Measurements from ENCODE around the gene SCN8A.
A peak's percentile ranks its signal among the peaks of the same experiment; 100 is the strongest.

SCN8A gene

GRCh38 chr12:51669271-51669670, 78.2 kb downstream of the SCN8A start:
- Histone ChIP-seq H3K36me3 (ENCODE audit: control insufficient read depth, insufficient read depth, low read length) (no peaks in the 10 kb centered on the region), H3K4me3 (ENCODE audit: extremely low read depth, insufficient read depth, low read length, poor library complexity, severe bottlenecking) (no peak overlapping the region), H3K27ac (ENCODE audit: low read depth, low read length, severe bottlenecking) (no peak overlapping the region), H3K9me3 (ENCODE audit: control insufficient read depth, low read length) (no peaks in the 10 kb centered on the region), H3K4me1 (ENCODE audit: control insufficient read depth, insufficient read depth, low read length, poor library complexity, severe bottlenecking) (no peaks in the 10 kb centered on the region)
- WGBS, 2 experiments (ENCODE audit: insufficient coverage in 2 of 2) = 100% methylated on average over 1 of the region's 2 CpGs

- Histone ChIP-seq H3K9me3 (ENCODE audit: control insufficient read depth, low read length) (no peaks in the 10 kb centered on the region), H3K4me1 (ENCODE audit: control insufficient read depth, insufficient read depth, low read length, poor library complexity, severe bottlenecking) (no peaks in the 10 kb centered on the region), H3K4me3 (ENCODE audit: extremely low read depth, insufficient read depth, low read length, poor library complexity, severe bottlenecking) (no peak overlapping the region), H3K27ac (ENCODE audit: low read depth, low read length, severe bottlenecking) (no peak overlapping the region), H3K36me3 (ENCODE audit: control insufficient read depth, insufficient read depth, low read length) (no peaks in the 10 kb centered on the region)
- WGBS, 2 experiments (ENCODE audit: insufficient coverage in 2 of 2) = 100% methylated on average over 1 of the region's 1 CpG; no CpG with 5 or more reads in 1 of the 2 experiments
These were observed 79.0 kb downstream of the SCN8A start for GRCh38 chr12:51669996-51670395.

- Histone ChIP-seq H3K36me3 (ENCODE audit: control insufficient read depth, insufficient read depth, low read length) (no peaks in the 10 kb centered on the region), H3K4me3 (ENCODE audit: extremely low read depth, insufficient read depth, low read length, poor library complexity, severe bottlenecking) (no peak overlapping the region), H3K27ac (ENCODE audit: low read depth, low read length, severe bottlenecking) (no peak overlapping the region), H3K9me3 (ENCODE audit: control insufficient read depth, low read length) (no peaks in the 10 kb centered on the region), H3K4me1 (ENCODE audit: control insufficient read depth, insufficient read depth, low read length, poor library complexity, severe bottlenecking) (no peaks in the 10 kb centered on the region)
- 100% methylated on average over 1 of the region's 1 CpG for WGBS, 2 experiments (ENCODE audit: insufficient coverage in 2 of 2)
These were observed 81.3 kb downstream of the SCN8A start for GRCh38 chr12:51672334-51672733.

DNA sequence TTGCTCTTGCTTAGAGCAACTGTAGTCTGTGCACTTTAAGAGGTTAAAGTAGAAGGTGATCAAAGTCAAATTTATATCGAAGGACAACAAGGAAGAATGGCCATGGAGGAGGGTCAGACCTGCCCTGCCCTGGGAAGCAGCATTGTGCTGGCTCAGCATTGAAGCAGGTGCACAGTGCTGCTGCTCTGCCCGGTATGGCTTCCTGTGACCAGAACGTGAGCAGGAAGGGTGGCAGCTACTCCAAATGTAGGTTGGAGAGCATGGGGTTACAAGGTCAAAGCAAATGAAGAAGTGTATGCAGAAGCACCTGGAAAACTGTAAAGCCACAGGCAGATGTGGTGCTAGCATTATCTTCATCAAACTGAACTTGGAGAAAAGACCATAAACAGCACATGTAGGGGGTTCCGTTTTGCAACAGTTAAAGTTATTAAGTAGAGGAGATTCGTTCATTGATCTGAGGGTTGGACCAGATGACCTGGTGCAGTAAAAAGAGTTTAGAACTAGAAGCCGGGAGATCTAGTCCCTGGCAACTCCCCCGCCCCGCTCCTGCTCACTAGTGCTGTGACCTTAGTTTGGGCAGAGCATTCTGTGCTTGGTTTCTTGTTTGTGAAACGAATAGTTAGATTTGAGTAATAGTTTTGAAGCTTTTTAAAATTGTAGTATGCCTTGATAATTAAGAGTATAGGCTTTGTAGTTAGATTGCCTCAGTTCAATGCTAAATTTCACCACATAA, 84.2 kb downstream of the SCN8A start:
- no peaks in the 10 kb centered on the region for H3K36me3 ChIP-seq (ENCODE audit: control insufficient read depth, insufficient read depth, low read length)
- H3K4me3 ChIP-seq (ENCODE audit: extremely low read depth, insufficient read depth, low read length, poor library complexity, severe bottlenecking) = no peak overlapping the region
- 84 to 93% methylated on average over 6 to 7 of the region's 9 CpGs for WGBS, 2 experiments (ENCODE audit: insufficient coverage in 2 of 2)
- H3K27ac ChIP-seq (ENCODE audit: low read depth, low read length, severe bottlenecking) = no peak overlapping the region
- no peaks in the 10 kb centered on the region for H3K9me3 ChIP-seq (ENCODE audit: control insufficient read depth, low read length)
- no peaks in the 10 kb centered on the region for H3K4me1 ChIP-seq (ENCODE audit: control insufficient read depth, insufficient read depth, low read length, poor library complexity, severe bottlenecking)

DNA sequence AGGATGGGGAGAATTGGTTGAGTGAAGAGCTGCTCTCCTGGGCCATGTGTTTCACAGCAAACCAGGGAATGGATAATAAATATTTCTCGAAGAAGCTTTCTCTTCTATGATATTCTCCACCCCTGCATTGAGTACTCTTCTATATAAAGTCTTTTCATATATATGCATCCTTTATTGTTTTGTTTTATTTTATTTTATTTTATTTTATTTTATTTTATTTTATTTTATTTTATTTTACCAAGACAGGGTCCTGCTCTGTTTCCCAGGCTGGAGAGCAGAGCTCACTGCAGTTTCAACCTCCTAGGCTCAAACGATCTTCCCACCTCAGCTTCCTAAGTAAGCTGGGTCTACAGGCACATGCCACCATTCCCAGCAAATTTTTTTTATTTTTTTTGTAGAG, 85.8 kb downstream of the SCN8A start:
- no peaks in the 10 kb centered on the region for H3K9me3 ChIP-seq (ENCODE audit: control insufficient read depth, low read length)
- H3K27ac ChIP-seq (ENCODE audit: low read depth, low read length, severe bottlenecking) = no peak overlapping the region
- H3K36me3 ChIP-seq (ENCODE audit: control insufficient read depth, insufficient read depth, low read length) = no peaks in the 10 kb centered on the region
- no peaks in the 10 kb centered on the region for H3K4me1 ChIP-seq (ENCODE audit: control insufficient read depth, insufficient read depth, low read length, poor library complexity, severe bottlenecking)
- H3K4me3 ChIP-seq (ENCODE audit: extremely low read depth, insufficient read depth, low read length, poor library complexity, severe bottlenecking) = no peak overlapping the region
- 100% methylated on average over 1 of the region's 2 CpGs; no CpG with 5 or more reads in 1 of the 2 experiments for WGBS, 2 experiments (ENCODE audit: insufficient coverage in 2 of 2)

GRCh38 chr12:51677284-51677968, 86.4 kb downstream of the SCN8A start:
- Histone ChIP-seq H3K4me3 (ENCODE audit: extremely low read depth, insufficient read depth, low read length, poor library complexity, severe bottlenecking) (no peak overlapping the region), H3K9me3 (ENCODE audit: control insufficient read depth, low read length) (no peaks in the 10 kb centered on the region), H3K4me1 (ENCODE audit: control insufficient read depth, insufficient read depth, low read length, poor library complexity, severe bottlenecking) (no peaks in the 10 kb centered on the region), H3K27ac (ENCODE audit: low read depth, low read length, severe bottlenecking) (no peak overlapping the region), H3K36me3 (ENCODE audit: control insufficient read depth, insufficient read depth, low read length) (no peaks in the 10 kb centered on the region)
- WGBS, 2 experiments (ENCODE audit: insufficient coverage in 2 of 2) = 79 to 86% methylated on average over 5 of the region's 7 CpGs

DNA sequence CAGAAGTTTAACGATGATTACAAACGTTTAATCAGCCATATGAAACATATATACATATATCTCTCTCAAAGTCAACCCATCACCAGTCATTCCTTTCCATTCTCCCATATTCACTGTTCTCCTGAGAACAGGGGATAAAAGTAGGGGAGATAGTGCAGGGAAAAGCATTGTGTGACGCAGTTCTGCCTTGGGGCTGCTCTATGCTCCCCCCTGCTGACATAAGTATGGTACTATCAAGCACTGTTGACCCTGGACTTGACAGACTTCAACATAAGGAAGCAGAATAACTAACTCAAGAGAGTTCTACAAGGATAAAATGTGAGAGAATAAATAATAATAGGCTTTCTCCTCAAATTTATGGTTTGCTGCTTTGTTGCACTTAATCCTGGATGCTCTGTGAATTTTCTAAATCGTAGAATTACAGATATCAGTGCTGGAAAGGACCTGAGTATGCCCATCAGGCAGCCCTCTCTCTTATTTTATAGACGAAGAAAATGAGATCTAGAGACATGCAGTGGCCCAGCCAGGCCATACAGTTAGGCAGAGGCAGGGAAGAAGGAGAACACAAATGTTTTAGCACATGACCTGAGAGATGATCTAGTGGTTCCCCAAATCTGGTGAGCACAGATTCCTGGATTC, 87.2 kb downstream of the SCN8A start:
- Histone ChIP-seq H3K9me3 (ENCODE audit: control insufficient read depth, low read length) (no peaks in the 10 kb centered on the region), H3K4me1 (ENCODE audit: control insufficient read depth, insufficient read depth, low read length, poor library complexity, severe bottlenecking) (no peaks in the 10 kb centered on the region), H3K27ac (ENCODE audit: low read depth, low read length, severe bottlenecking) (no peak overlapping the region), H3K4me3 (ENCODE audit: extremely low read depth, insufficient read depth, low read length, poor library complexity, severe bottlenecking) (no peak overlapping the region), H3K36me3 (ENCODE audit: control insufficient read depth, insufficient read depth, low read length) (no peaks in the 10 kb centered on the region)
- WGBS, 2 experiments (ENCODE audit: insufficient coverage in 2 of 2) = 68 to 83% methylated on average over 2 to 4 of the region's 5 CpGs

GRCh38 chr12:51682981-51683380, 91.9 kb downstream of the SCN8A start:
- Histone ChIP-seq H3K9me3 (ENCODE audit: control insufficient read depth, low read length) (no peaks in the 10 kb centered on the region), H3K36me3 (ENCODE audit: control insufficient read depth, insufficient read depth, low read length) (no peaks in the 10 kb centered on the region), H3K4me3 (ENCODE audit: extremely low read depth, insufficient read depth, low read length, poor library complexity, severe bottlenecking) (no peak overlapping the region), H3K4me1 (ENCODE audit: control insufficient read depth, insufficient read depth, low read length, poor library complexity, severe bottlenecking) (peaks cover 18% of the 10 kb centered on the region), H3K27ac (ENCODE audit: low read depth, low read length, severe bottlenecking) (no peak overlapping the region)
- WGBS, 2 experiments (ENCODE audit: insufficient coverage in 2 of 2) = 73 to 80% methylated on average over 1 to 2 of the region's 2 CpGs

DNA sequence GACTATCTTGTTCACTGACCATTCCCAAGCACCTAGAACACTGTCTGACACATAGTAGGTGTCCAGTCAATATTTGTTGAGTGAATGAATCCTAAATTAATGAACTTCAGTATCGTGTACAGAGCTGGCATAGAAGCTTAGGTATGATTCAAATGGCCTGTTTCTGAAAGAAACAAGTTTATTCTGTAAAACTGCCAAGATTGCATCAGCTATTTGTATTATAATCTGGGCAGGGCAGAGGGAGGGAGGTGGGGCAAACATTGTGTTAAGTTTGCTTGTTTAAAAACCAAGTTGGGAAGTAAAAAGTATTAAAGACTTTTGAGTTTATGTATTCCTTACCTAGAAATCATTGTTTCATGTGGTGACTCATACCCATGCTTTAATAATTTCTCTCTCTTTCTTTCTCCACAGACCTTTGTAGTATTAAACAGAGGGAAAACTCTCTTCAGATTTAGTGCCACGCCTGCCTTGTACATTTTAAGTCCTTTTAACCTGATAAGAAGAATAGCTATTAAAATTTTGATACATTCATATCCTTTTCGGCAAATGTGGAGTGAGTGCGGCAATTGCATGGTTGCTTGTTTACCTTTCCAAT, 92.8 kb downstream of the SCN8A start:
- WGBS, 2 experiments (ENCODE audit: insufficient coverage in 2 of 2) = 75 to 89% methylated on average over 1 of the region's 4 CpGs
- Histone ChIP-seq H3K4me3 (ENCODE audit: extremely low read depth, insufficient read depth, low read length, poor library complexity, severe bottlenecking) (no peak overlapping the region), H3K27ac (ENCODE audit: low read depth, low read length, severe bottlenecking) (no peak overlapping the region), H3K9me3 (ENCODE audit: control insufficient read depth, low read length) (no peaks in the 10 kb centered on the region), H3K36me3 (ENCODE audit: control insufficient read depth, insufficient read depth, low read length) (no peaks in the 10 kb centered on the region), H3K4me1 (ENCODE audit: control insufficient read depth, insufficient read depth, low read length, poor library complexity, severe bottlenecking) (peaks cover 18% of the 10 kb centered on the region)

- H3K27ac ChIP-seq (ENCODE audit: low read depth, low read length, severe bottlenecking) = peak overlapping the region; percentile 59
- WGBS, 2 experiments (ENCODE audit: insufficient coverage in 2 of 2) = 75 to 89% methylated on average over 1 of the region's 1 CpG
- no peak overlapping the region for H3K4me3 ChIP-seq (ENCODE audit: extremely low read depth, insufficient read depth, low read length, poor library complexity, severe bottlenecking)
These were observed 95.7 kb downstream of the SCN8A start for GRCh38 chr12:51686727-51687126.

More at GRCh38 chr12:51686727-51687126, 95.7 kb downstream of the SCN8A start:
- H3K4me1 ChIP-seq (ENCODE audit: control insufficient read depth, insufficient read depth, low read length, poor library complexity, severe bottlenecking) = peaks cover 18% of the 10 kb centered on the region
- no peaks in the 10 kb centered on the region for H3K9me3 ChIP-seq (ENCODE audit: control insufficient read depth, low read length)
- no peaks in the 10 kb centered on the region for H3K36me3 ChIP-seq (ENCODE audit: control insufficient read depth, insufficient read depth, low read length)

All from mesodermal cell (in vitro differentiated cells).